Activated CD4-positive, alpha-beta T cell treated with anti-CD3 and anti-CD28 coated beads for 36 hours (primary cell): Measurements from ENCODE around the gene CWC22. TPM values are rescaled to one million over a fixed set of nuclear protein-coding genes. Genes with fewer than 3 reads are reported as not detected.

Experiments used
- ATAC-seq: fragments of 200-7000 bp; cut with Tn5 transposase; one replicate; pipeline ENCODE4 v1.10.0; 2021; ENCODE audit warnings: mild to moderate bottlenecking, moderate library complexity
- CTCF ChIA-PET: fragments of 350-600 bp; sonication (Branson Sonifier 250); formaldehyde crosslinking; loops from one replicate; lab custom pipeline; 2021; ENCODE audit warnings: antibody characterized with exemption; lab: Charles Lee
- POLR2A ChIA-PET: fragments of 350-600 bp; sonication (Branson Sonifier 250); formaldehyde crosslinking; loops from one replicate; lab custom pipeline; 2021; ENCODE audit warnings: antibody characterized with exemption, inconsistent platforms; lab: Charles Lee
- DNase-seq: peaks from one replicate; pipeline ENCODE4 v3.0.0-alpha.2; 2020
- H3K27ac Mint-ChIP-seq: one replicate; pipeline ENCODE4 v1.8.0; 2021; ENCODE audit warnings: mixed read lengths
- H3K27me3 Mint-ChIP-seq: one replicate; pipeline ENCODE4 v1.8.0; 2021; ENCODE audit warnings: mixed read lengths
- H3K36me3 Mint-ChIP-seq: one replicate; pipeline ENCODE4 v1.8.0; 2021; ENCODE audit warnings: low read depth, mixed read lengths
- H3K4me1 Mint-ChIP-seq: one replicate; pipeline ENCODE4 v1.8.0; 2021; ENCODE audit warnings: mixed read lengths
- H3K4me3 Mint-ChIP-seq: one replicate; pipeline ENCODE4 v1.8.0; 2021; ENCODE audit warnings: mild to moderate bottlenecking, moderate library complexity, mixed read lengths
- H3K9me3 Mint-ChIP-seq: one replicate; pipeline ENCODE4 v1.8.0; 2021; ENCODE audit warnings: low read depth, mixed read lengths
- intact Hi-C, 2 experiments: fragments of 100-400 bp; cut with DNase I in 1 of 2; cut with micrococcal nuclease in 1 of 2; formaldehyde crosslinking; loops; one replicate each; pipeline versions ENCODE4 v1.14.2 to v1.15.1; 2022 to 2024; cut with DNase I, micrococcal nuclease
- total RNA-seq, 2 experiments: library from RNA; stranded (reverse); gene quantifications; one replicate each; pipeline ENCODE4 v1.2.3, GENCODE V29; 2021

Gene CWC22
- total RNA-seq, 2 experiments from 2014 or later = 25.3 to 31.0 TPM

DNA sequence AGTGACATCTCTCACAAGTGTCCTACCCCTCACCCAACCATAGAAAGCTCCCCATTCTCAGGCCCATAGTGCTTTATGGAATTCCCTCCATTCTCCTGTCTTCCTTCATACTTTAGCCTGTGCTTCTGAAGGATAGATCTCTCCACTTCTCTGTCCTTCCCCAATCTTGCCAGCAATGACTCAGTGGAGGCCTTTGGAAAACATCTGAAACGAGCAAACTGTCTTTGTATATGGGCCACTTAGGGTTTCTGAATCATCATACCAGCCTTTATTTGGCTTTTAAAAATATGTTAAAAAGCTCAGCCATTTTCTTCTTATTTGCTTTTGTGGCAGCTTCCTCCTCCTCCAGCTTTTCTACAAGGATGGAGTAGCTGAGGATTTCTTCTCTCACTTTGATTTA is 80.1 kb downstream of the CWC22 start:
- no peaks in the 10 kb centered on the region for H3K4me1 Mint-ChIP-seq
- no peak for DNase-seq
- intact Hi-C loops = no loop called here
- ATAC-seq = no peak
- no peak overlapping the region for H3K4me3 Mint-ChIP-seq
- H3K27ac Mint-ChIP-seq = no peak overlapping the region
- ChIA-PET POLR2A (no interaction called here), CTCF (interaction anchor here (0.7 to 1.8 kb wide), 2 partner anchors 8 to 10 kb away, joined by 3 to 6 read pairs; no protein-coding TSS in a partner anchor)
- no peaks in the 10 kb centered on the region for H3K27me3 Mint-ChIP-seq
- H3K9me3 Mint-ChIP-seq = peaks cover 38% of the 10 kb centered on the region
- peaks cover 23% of the 10 kb centered on the region for H3K36me3 Mint-ChIP-seq

DNA sequence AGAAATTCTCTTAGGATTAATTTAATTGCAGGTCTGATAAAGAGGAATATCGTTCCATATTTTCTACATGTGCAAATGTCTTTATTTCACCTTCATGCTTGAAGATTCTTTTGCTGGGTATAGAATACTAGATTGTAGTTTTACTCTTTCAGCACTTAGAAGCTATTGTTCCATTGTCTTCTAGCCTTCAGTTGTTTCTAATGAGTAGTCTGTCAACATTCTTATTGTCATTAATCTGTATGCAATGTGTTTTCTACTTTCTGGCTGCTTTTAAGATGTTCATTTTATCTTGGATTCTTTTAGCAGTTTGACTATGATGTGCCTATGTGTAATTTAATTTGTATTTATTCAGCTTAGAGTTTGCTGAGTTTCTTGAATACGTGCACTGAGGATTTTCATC is 81.4 kb downstream of the CWC22 start:
- Mint-ChIP-seq H3K9me3 (peaks cover 29% of the 10 kb centered on the region), H3K4me3 (no peak overlapping the region), H3K27ac (no peak overlapping the region), H3K36me3 (peaks cover 14% of the 10 kb centered on the region), H3K27me3 (no peaks in the 10 kb centered on the region), H3K4me1 (no peaks in the 10 kb centered on the region)
- ChIA-PET POLR2A (no interaction called here), CTCF (interaction anchor here (1.8 kb wide), 1 partner anchor 11 kb away, joined by 6 read pairs; no protein-coding TSS in a partner anchor)
- ATAC-seq (no peak), DNase-seq (no peak)
- intact Hi-C loops = no loop called here

DNA sequence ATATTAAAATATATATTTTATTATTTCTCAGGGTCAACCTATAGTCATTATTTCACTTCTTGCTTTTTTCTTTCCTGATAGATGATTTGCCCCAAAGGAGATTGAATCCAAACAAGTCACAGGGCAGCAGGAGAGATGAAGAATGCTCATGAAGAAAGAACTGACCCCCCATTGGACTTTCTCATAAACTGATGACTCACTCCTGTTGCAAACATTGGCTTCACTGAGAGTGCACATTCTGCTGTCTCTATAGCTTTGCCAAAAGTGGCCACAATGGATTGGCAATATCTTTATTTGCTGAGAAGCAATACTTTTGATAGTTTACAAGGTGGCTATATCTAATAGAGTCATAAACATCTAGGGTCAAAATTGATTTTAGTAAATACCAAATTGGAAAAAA is 89.8 kb downstream of the CWC22 start:
- no peaks in the 10 kb centered on the region for H3K36me3 Mint-ChIP-seq
- peaks cover 2% of the 10 kb centered on the region for H3K27me3 Mint-ChIP-seq
- POLR2A ChIA-PET = no interaction called here
- DNase-seq = no peak
- no peak overlapping the region for H3K27ac Mint-ChIP-seq
- no peaks in the 10 kb centered on the region for H3K4me1 Mint-ChIP-seq
- H3K9me3 Mint-ChIP-seq = no peaks in the 10 kb centered on the region
- no peak for ATAC-seq
- no peak overlapping the region for H3K4me3 Mint-ChIP-seq
- intact Hi-C loops = no loop called here
- CTCF ChIA-PET = no interaction called here

DNA sequence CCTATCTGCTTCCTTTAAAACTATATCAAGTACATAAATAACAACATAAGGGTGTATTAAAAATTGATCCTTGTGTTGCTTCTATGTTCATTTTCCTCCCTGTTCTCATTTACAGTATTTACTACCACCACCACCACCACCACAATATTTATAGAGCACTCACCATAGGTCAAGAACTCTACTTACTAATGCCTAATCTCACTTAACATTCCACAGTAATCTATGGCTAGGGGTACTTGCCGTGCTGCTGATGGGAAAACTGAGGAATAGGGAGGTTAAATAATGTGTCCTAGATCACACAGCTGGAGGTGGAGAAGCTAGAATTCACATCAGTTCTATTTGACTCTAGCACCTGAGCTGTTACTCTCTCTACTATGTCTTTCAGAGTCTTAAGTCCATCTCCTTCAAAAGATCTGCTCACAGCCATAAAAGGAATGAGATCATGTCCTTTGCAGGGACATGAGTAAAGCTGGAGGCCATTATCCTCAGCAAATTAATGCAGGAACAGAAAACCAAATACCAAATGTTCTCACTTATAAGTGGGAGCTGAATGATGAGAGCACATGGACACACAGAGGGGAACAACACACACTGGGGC is 91.6 kb downstream of the CWC22 start:
- no peaks in the 10 kb centered on the region for H3K36me3 Mint-ChIP-seq
- DNase-seq (no peak), ATAC-seq (no peak)
- no peaks in the 10 kb centered on the region for H3K9me3 Mint-ChIP-seq
- POLR2A ChIA-PET = no interaction called here
- CTCF ChIA-PET = no interaction called here
- peaks cover 2% of the 10 kb centered on the region for H3K27me3 Mint-ChIP-seq
- H3K27ac Mint-ChIP-seq = no peak overlapping the region
- no peaks in the 10 kb centered on the region for H3K4me1 Mint-ChIP-seq
- intact Hi-C loops = no loop called here
- H3K4me3 Mint-ChIP-seq = no peak overlapping the region

DNA sequence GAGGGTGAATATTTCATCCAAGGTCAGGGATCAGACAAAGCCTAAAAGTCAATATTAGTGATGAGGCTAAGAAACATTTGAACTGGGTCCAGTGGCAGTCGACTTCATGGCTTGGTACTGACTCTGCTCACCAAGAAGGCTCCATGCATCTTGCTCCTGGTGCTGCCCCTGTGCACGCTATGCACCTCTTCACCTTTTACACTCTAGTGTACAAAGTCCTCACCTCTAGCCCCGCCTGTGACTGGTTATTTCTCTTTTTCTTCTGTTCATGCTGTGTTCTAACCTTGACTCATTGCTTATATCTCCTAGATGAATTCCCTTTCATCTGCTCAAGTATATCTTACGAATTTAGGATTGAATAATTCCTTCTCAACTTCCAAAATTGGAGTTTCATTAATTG is 93.3 kb downstream of the CWC22 start:
- Mint-ChIP-seq H3K27me3 (peaks cover 4% of the 10 kb centered on the region), H3K4me1 (no peaks in the 10 kb centered on the region), H3K4me3 (no peak overlapping the region), H3K27ac (no peak overlapping the region), H3K9me3 (no peaks in the 10 kb centered on the region), H3K36me3 (no peaks in the 10 kb centered on the region)
- intact Hi-C loops = no loop called here
- CTCF ChIA-PET = no interaction called here
- POLR2A ChIA-PET = no interaction called here
- no peak for DNase-seq
- ATAC-seq = no peak

DNA sequence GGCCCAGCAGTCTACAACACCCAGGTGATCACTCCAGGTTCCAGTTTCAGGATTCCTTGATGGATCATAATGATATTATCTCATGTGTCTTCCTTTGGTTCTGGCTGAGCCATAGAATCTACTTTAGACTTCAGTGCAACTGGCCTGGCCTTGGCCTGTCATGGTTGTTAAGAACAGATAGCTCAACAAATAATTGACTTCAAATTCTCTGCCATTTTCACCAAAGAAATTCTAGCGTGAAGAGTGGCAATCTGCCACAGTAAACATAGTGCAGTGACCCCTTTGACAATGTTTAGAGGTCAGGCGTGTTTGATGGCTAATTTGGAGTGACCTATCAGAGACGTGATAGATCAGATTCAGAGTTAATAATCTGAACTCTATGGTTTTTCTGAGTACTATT is 95.5 kb downstream of the CWC22 start:
- H3K27me3 Mint-ChIP-seq = peaks cover 10% of the 10 kb centered on the region
- H3K4me1 Mint-ChIP-seq = no peaks in the 10 kb centered on the region
- H3K4me3 Mint-ChIP-seq = no peak overlapping the region
- H3K9me3 Mint-ChIP-seq = no peaks in the 10 kb centered on the region
- ChIA-PET POLR2A (no interaction called here), CTCF (no interaction called here)
- DNase-seq = no peak
- no peak overlapping the region for H3K27ac Mint-ChIP-seq
- H3K36me3 Mint-ChIP-seq = no peaks in the 10 kb centered on the region
- no peak for ATAC-seq
- intact Hi-C loops = no loop called here

DNA sequence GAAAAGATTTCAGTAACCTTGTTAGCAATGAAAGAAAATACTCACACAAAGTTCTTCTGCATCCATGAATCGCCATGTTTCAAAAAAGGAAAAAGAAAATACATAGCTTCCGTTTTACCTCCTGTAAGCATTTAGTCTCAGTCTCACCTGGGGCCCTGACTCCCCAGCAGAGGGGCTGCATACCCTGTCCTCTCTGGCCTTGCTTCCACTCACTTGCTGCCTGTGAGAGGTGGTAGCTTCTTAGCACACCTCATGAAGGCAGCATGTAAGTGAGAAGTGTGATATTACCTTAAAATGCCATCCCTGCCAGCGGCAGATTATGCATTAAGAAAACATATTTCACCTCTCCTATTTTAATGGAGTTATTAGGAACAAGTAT is 96.4 kb downstream of the CWC22 start:
- no peak for DNase-seq
- Mint-ChIP-seq H3K4me3 (no peak overlapping the region), H3K9me3 (no peaks in the 10 kb centered on the region), H3K36me3 (no peaks in the 10 kb centered on the region), H3K27ac (no peak overlapping the region), H3K27me3 (peaks cover 10% of the 10 kb centered on the region), H3K4me1 (no peaks in the 10 kb centered on the region)
- POLR2A ChIA-PET = no interaction called here
- CTCF ChIA-PET = interaction anchor here (0.7 kb wide), 1 partner anchor 43 kb away, joined by 3 read pairs; no protein-coding TSS in a partner anchor
- intact Hi-C loops = no loop called here
- no peak for ATAC-seq

DNA sequence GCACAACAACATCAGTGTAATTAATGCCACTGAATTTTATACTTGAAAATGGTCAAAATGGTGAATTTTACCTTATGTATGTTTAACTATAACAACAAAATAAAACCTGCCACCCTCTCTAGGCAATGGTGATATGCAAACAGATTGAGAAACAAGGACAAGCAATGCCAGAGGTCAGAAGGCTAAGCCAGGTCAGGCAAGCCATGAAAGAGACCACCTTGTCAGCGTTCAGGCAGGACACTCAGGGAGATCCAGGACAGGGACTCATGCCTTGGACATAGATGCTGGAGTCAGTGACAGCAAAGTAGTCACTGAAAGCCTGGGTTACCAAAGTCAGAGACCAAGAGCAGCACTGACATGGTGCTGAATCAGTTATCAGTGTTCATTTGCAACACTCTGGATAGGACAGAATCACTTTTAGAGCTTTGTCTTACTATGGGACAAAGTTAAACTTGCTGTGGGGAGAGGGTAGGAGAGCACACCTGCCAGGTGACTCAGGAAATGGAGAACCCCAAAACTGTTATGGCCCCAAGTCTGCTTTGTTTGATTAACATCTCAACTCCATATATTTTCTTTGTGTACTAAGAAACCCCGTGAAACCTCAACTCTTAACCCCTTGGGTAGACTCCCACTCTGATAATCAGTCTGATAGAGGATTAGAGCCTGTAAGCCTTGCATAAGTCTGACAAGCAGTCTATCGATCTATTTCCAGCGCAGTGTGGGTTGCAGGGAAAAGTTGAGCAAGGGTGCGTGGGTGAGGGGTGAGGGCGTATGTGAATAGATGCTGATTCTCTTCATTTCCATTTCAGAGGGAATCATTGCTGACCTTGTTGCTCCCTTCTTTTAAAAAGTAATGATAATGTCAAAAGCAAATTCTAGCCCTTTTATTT is 97.0 kb downstream of the CWC22 start:
- DNase-seq (no peak), ATAC-seq (no peak)
- no peak overlapping the region for H3K4me3 Mint-ChIP-seq
- intact Hi-C loops = no loop called here
- no peaks in the 10 kb centered on the region for H3K9me3 Mint-ChIP-seq
- no peaks in the 10 kb centered on the region for H3K4me1 Mint-ChIP-seq
- ChIA-PET POLR2A (no interaction called here), CTCF (interaction anchor here (0.7 kb wide), 1 partner anchor 43 kb away, joined by 3 read pairs; no protein-coding TSS in a partner anchor)
- no peaks in the 10 kb centered on the region for H3K36me3 Mint-ChIP-seq
- H3K27me3 Mint-ChIP-seq = peaks cover 12% of the 10 kb centered on the region
- H3K27ac Mint-ChIP-seq = no peak overlapping the region

DNA sequence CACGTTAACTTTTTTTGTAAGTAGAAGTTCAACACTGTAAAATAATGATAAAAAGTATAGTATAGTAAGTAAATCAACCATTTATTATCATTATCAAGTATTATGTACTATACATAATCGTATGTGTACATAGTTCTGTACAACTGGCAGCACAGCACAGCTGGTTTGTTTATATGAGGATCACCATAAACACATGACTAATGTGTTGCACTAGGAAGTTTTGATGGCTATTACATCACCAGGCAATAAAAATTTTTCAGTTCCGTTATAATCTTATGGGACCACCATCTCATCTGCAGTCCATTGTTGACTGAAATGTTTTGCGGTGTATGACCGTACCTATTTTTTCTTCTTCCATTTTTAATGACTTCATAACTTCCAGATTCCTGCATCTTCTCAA is 106.4 kb downstream of the CWC22 start:
- H3K27ac Mint-ChIP-seq = no peak overlapping the region
- peaks cover 2% of the 10 kb centered on the region for H3K27me3 Mint-ChIP-seq
- ChIA-PET POLR2A (no interaction called here), CTCF (interaction anchor here (1.1 kb wide), 1 partner anchor 9 kb away, joined by 3 read pairs; no protein-coding TSS in a partner anchor)
- DNase-seq (no peak), ATAC-seq (no peak)
- intact Hi-C loops = no loop called here
- H3K4me3 Mint-ChIP-seq = no peak overlapping the region
- H3K36me3 Mint-ChIP-seq = no peaks in the 10 kb centered on the region
- H3K9me3 Mint-ChIP-seq = no peaks in the 10 kb centered on the region
- H3K4me1 Mint-ChIP-seq = no peaks in the 10 kb centered on the region

DNA sequence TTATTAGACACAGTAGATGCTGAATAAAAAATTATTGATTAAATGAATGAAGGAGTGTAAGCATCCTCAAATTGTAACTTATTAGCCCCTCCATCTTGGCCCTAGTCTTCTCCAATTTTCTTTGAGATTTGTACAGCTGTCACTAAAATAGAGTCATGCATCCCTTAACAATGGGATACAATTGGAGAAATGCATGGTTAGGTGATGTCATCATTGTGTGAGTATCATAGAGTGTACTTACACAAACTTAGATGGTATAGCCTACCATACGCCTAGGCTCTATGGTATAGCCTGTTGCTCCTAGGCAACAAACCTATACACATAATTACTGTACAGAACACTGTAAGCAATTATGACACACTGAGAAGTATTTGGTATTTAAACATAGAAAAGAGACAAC is 107.4 kb downstream of the CWC22 start:
- ChIA-PET POLR2A (interaction anchor here (0.8 kb wide), 1 partner anchor 476 kb away, joined by 3 read pairs; no protein-coding TSS in a partner anchor), CTCF (interaction anchor here (0.6 to 1.1 kb wide), 2 partner anchors 8 to 58 kb away, joined by 3 read pairs; no protein-coding TSS in a partner anchor)
- DNase-seq (no peak), ATAC-seq (no peak)
- Mint-ChIP-seq H3K27me3 (no peaks in the 10 kb centered on the region), H3K27ac (no peak overlapping the region), H3K4me3 (no peak overlapping the region), H3K36me3 (no peaks in the 10 kb centered on the region), H3K4me1 (no peaks in the 10 kb centered on the region), H3K9me3 (no peaks in the 10 kb centered on the region)
- intact Hi-C loops = no loop called here

DNA sequence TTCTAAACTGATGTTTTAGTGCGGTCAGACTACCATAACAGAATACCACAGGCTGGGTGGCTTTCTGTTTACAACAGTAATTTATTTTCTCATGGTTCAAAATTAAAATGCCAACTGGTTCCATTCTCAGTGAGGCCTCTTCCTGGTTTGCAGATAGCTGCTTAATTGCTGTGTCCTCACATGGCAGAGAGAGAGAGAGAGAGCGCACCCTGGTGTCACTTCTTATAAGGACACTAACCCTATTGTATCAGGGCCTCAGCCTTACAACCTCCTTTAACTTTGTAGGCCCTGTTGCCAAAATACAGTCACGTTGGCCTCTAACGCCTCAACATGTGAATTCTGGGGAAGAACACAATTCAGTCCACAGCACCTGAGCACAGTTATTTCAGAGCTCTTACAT is 108.2 kb downstream of the CWC22 start:
- intact Hi-C loops = no loop called here
- H3K4me1 Mint-ChIP-seq = no peaks in the 10 kb centered on the region
- H3K36me3 Mint-ChIP-seq = no peaks in the 10 kb centered on the region
- no peak overlapping the region for H3K4me3 Mint-ChIP-seq
- POLR2A ChIA-PET = interaction anchor here (0.8 kb wide), 1 partner anchor 475 kb away, joined by 3 read pairs; no protein-coding TSS in a partner anchor
- ATAC-seq = peak; percentile 80
- no peak overlapping the region for H3K27ac Mint-ChIP-seq
- peak; percentile 46 for DNase-seq
- no peaks in the 10 kb centered on the region for H3K9me3 Mint-ChIP-seq
- H3K27me3 Mint-ChIP-seq = no peaks in the 10 kb centered on the region
- CTCF ChIA-PET = no interaction called here
